PC-9 (cell line): ENCODE measurements around the gene DNTTIP2. TPM values are rescaled to one million over a fixed set of nuclear protein-coding genes. Genes with fewer than 3 reads are reported as not detected.
A peak's percentile ranks its signal among the peaks of the same experiment; 100 is the strongest.
"Not testable (repeated sequence)": the region's sequence is repeated elsewhere in the genome, so short reads cannot be mapped to it uniquely, and the experiment has no call there.

Experiments
- BruUV-seq: library from RNA; stranded (reverse); fragments of 400-500 nt; replicated peaks from 2 replicates; lab custom pipeline; 2021; lab: Mats Ljungman, UMichigan
- CTCF ChIA-PET: fragments of 300-600 bp; sonication (Branson Sonifier 250); formaldehyde crosslinking; loops from one replicate; lab custom pipeline; 2022; ENCODE audit warnings: antibody characterized with exemption; lab: Charles Lee
- POLR2A ChIA-PET: fragments of 300-600 bp; sonication (Branson Sonifier 250); formaldehyde crosslinking; loops from one replicate; lab custom pipeline; 2022; ENCODE audit warnings: antibody characterized with exemption; ENCODE audit not compliant: unreplicated experiment; lab: Charles Lee
- DNase-seq, 2 experiments: peaks; one replicate each; pipeline versions ENCODE4 v3.0.0 to v3.0.0-alpha.2; 2015 to 2022; ENCODE audit warnings: mixed read lengths in 1 of 2
- H2AFZ ChIP-seq: fragments of 200-600 bp; sonication (generic); 2 replicates; pipeline ENCODE4 v1.8.1; 2017; ENCODE audit warnings: antibody characterized with exemption
- H3F3A ChIP-seq: fragments of 200-600 bp; sonication (generic); 2 replicates; pipeline ENCODE4 v1.8.1; 2017; ENCODE audit warnings: antibody characterized with exemption, mild to moderate bottlenecking, low read depth; ENCODE audit not compliant: insufficient read depth
- H3K27ac ChIP-seq: fragments of 200-600 bp; sonication (generic); 2 replicates; pipeline ENCODE4 v1.6.1; 2016; ENCODE audit warnings: mixed run types
- H3K27me3 ChIP-seq: fragments of 200-600 bp; sonication (generic); 2 replicates; pipeline ENCODE4 v1.6.1; 2016; ENCODE audit warnings: low read depth, mixed run types; ENCODE audit not compliant: insufficient read depth
- H3K36me3 ChIP-seq: fragments of 200-600 bp; sonication (generic); 2 replicates; pipeline ENCODE4 v1.6.1; 2016; ENCODE audit warnings: low read depth, mixed run types
- H3K4me1 ChIP-seq: fragments of 200-600 bp; sonication (generic); replicated peaks from 2 replicates; pipeline ENCODE4 v1.6.1; 2016; ENCODE audit warnings: mixed run types; ENCODE audit not compliant: insufficient read depth
- H3K4me2 ChIP-seq: fragments of 200-600 bp; sonication (generic); 2 replicates; pipeline ENCODE4 v1.6.1; 2017; ENCODE audit warnings: mixed run types
- H3K4me3 ChIP-seq: fragments of 200-600 bp; sonication (generic); 2 replicates; pipeline ENCODE4 v1.6.1; 2016; ENCODE audit warnings: mixed run types
- H3K79me2 ChIP-seq: fragments of 200-600 bp; sonication (generic); 2 replicates; pipeline ENCODE4 v1.6.1; 2017; ENCODE audit warnings: low read depth, mixed run types
- H3K9me2 ChIP-seq: fragments of 200-600 bp; sonication (generic); 2 replicates; pipeline ENCODE4 v1.8.1; 2017; ENCODE audit warnings: mild to moderate bottlenecking; ENCODE audit not compliant: insufficient read depth
- H3K9me3 ChIP-seq: fragments of 200-600 bp; sonication (generic); 2 replicates; pipeline ENCODE4 v1.8.1; 2016; ENCODE audit warnings: low read depth; ENCODE audit not compliant: insufficient read depth
- H4K20me1 ChIP-seq: fragments of 200-600 bp; sonication (generic); 2 replicates; pipeline ENCODE4 v1.8.1; 2017; ENCODE audit not compliant: insufficient read depth
- EZH2 ChIP-seq: fragments of 200-600 bp; sonication (generic); IDR thresholded peaks from 2 replicates; pipeline ENCODE4 v1.8.0; 2017; ENCODE audit warnings: antibody characterized with exemption, low read depth
- intact Hi-C: fragments of 100-400 bp; cut with micrococcal nuclease; formaldehyde crosslinking; loops from one replicate; pipeline ENCODE4 v1.10.0; 2022; ENCODE audit not compliant: unreplicated experiment
- total RNA-seq: library from RNA; stranded (reverse); gene quantifications from 2 replicates; pipeline ENCODE4 v1.2.3, GENCODE V29; 2021
- TF ChIP-seq, protein P1 (sequence below): fragments of 200-600 bp; sonication (generic); conservative IDR thresholded peaks from 2 replicates; pipeline ENCODE4 v1.6.1; 2017; ENCODE audit warnings: mixed run types, antibody characterized with exemption, mild to moderate bottlenecking, moderate library complexity

Gene DNTTIP2
- total RNA-seq, 1 experiment from 2014 or later, result 85.7 TPM

DNA sequence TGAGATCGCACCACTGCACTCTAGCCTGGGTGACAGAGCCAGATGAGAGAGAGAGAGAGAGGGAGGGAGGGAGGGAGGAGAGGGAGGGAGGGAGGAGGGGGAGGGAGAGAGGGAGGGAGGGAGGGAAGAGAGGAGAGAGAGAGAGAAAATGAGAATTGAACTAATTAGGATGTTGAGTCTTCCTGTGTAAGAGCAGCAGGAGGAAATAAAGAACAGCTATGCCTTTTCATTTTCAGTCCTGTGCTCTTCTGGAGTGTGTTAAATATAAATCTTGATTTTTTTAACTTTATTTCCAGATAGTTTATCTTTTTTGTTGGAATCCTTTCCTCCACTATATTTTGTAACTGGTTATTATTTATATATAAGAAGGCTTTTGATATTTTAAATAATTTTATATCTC lies 27.1 kb downstream of the DNTTIP2 start:
- Histone ChIP-seq H3K79me2 (no peaks in the 10 kb centered on the region), H3K4me1 (peaks cover 8% of the 10 kb centered on the region), H3F3A (peaks cover 9% of the 10 kb centered on the region; the same call in 1 of the 2 replicates), H3K36me3 (no peaks in the 10 kb centered on the region), H2AFZ (no peak overlapping the region), H3K27me3 (no peaks in the 10 kb centered on the region), H3K4me2 (no peak overlapping the region), H4K20me1 (no peaks in the 10 kb centered on the region), H3K27ac (no peak overlapping the region), H3K4me3 (no peak overlapping the region), H3K9me2 (no peaks in the 10 kb centered on the region), H3K9me3 (no peaks in the 10 kb centered on the region; the same call in 1 of the 2 replicates)
- no TSS peak for BruUV-seq
- CTCF ChIA-PET, result interaction anchor here (0.7 kb wide), 1 partner anchor 786 kb away, joined by 7 read pairs; no protein-coding TSS in a partner anchor
- TF ChIP-seq, protein P1, sequence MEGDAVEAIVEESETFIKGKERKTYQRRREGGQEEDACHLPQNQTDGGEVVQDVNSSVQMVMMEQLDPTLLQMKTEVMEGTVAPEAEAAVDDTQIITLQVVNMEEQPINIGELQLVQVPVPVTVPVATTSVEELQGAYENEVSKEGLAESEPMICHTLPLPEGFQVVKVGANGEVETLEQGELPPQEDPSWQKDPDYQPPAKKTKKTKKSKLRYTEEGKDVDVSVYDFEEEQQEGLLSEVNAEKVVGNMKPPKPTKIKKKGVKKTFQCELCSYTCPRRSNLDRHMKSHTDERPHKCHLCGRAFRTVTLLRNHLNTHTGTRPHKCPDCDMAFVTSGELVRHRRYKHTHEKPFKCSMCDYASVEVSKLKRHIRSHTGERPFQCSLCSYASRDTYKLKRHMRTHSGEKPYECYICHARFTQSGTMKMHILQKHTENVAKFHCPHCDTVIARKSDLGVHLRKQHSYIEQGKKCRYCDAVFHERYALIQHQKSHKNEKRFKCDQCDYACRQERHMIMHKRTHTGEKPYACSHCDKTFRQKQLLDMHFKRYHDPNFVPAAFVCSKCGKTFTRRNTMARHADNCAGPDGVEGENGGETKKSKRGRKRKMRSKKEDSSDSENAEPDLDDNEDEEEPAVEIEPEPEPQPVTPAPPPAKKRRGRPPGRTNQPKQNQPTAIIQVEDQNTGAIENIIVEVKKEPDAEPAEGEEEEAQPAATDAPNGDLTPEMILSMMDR, result no peak
- no peak for TF ChIP-seq EZH2
- POLR2A ChIA-PET, result interaction anchor here (0.7 kb wide), 1 partner anchor 169 kb away, joined by 9 read pairs; no protein-coding TSS in a partner anchor
- intact Hi-C loops, result no loop called here
- DNase-seq, result peak in 1 of 2 experiments; percentile 21

- no peak overlapping the region for H3K27ac ChIP-seq
- peaks cover 12% of the 10 kb centered on the region; the same call in 1 of the 2 replicates for H3F3A ChIP-seq
- no peaks in the 10 kb centered on the region; the same call in 1 of the 2 replicates for H3K9me3 ChIP-seq
- H4K20me1 ChIP-seq, result no peaks in the 10 kb centered on the region
- POLR2A ChIA-PET, result interaction anchor here (0.7 kb wide), 1 partner anchor 170 kb away, joined by 9 read pairs; no protein-coding TSS in a partner anchor
- no TSS peak for BruUV-seq
- H3K27me3 ChIP-seq, result no peaks in the 10 kb centered on the region
- H3K4me3 ChIP-seq, result no peak overlapping the region
- H2AFZ ChIP-seq, result no peak overlapping the region
- H3K36me3 ChIP-seq, result no peaks in the 10 kb centered on the region
- H3K4me1 ChIP-seq, result peaks cover 8% of the 10 kb centered on the region
- CTCF ChIA-PET, result interaction anchor here (0.6 kb wide), 1 partner anchor 549 kb away, joined by 3 read pairs; no protein-coding TSS in a partner anchor
- no peaks in the 10 kb centered on the region for H3K9me2 ChIP-seq
- no peaks in the 10 kb centered on the region for H3K79me2 ChIP-seq
- peak in 1 of 2 experiments; percentile 30 for DNase-seq
- intact Hi-C loops, result no loop called here
- no peak overlapping the region for H3K4me2 ChIP-seq
- TF ChIP-seq, protein P1, result no peak
- no peak for TF ChIP-seq EZH2
Measured at GRCh38 chr1:93851327-93851712, 27.7 kb downstream of the DNTTIP2 start.

DNA sequence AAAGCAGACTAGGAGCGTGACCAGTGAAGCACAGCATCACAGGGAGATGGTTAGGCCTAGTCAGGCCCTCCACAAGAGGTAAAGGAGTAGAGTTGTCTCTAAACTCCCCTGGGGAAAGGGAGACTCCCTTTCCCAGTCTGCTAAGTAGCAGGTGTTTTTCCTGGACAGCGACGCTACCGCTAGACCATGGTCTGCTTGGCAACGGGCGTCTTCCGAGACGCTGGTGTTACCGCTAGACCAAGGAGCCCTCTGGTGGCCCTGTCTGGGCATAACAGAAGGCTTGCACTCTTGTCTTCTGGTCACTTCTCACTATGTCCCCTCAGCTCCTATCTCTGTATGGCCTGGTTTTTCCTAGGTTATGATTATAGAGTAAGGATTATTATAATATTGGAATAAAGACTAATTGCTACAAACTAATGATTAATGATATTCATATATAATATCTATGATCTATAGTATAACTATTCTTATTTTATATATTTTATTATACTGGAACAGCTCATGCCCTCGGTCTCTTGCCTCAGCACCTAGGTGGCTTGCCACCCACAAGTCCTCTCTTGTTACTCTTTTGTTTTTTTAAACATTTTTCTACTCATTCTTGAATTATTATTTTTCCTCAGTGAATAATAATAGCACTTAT lies 28.2 kb downstream of the DNTTIP2 start:
- H3K9me2 ChIP-seq, H4K20me1 ChIP-seq, H3K9me3 ChIP-seq, H3K4me3 ChIP-seq, H3K27ac ChIP-seq, intact Hi-C loops, H3K79me2 ChIP-seq, H3K27me3 ChIP-seq, BruUV-seq, H3K36me3 ChIP-seq, POLR2A ChIA-PET, H3K4me1 ChIP-seq, H2AFZ ChIP-seq: not testable (repeated sequence)
- peak; percentile 71 to 72 for DNase-seq
- peaks cover 18% of the 10 kb centered on the region for H3F3A ChIP-seq
- TF ChIP-seq, protein P1, result peak; percentile 86
- H3K4me2 ChIP-seq, result peak overlapping the region; percentile 40
- CTCF ChIA-PET, result interaction anchor here (0.6 kb wide), 1 partner anchor 548 kb away, joined by 3 read pairs; no protein-coding TSS in a partner anchor
